H1 (cell line): Measurements from ENCODE around the gene HBA2. TPM values are rescaled to one million over a fixed set of nuclear protein-coding genes. Genes with fewer than 3 reads are reported as not detected.

Experiments used
- polyA plus RNA-seq, 7 experiments: library from polyadenylated mRNA; depleted of rRNA in 3 of 7; stranded (reverse) in 5 of 7; unstranded in 2 of 7; fragments of >200 nt in 5 of 7; fragments of 200-250 nt in 2 of 7; gene quantifications; 1 replicate in 5 of 7; 2 replicates in 1 of 7; 4 replicates in 1 of 7; pipeline versions ENCODE4 v1.2.1 to v1.2.3, GENCODE V29; 2011 to 2013; ENCODE audit warnings: missing spikeins in 2 of 7, mixed read lengths in 2 of 7
- small RNA-seq: library from polyadenylated mRNA; stranded (forward); fragments of <200 nt; extraction: miRNeasy Mini kit (QIAGEN cat#:217004); gene quantifications from one replicate; pipeline ENCODE3, GENCODE V24; 2013; ENCODE audit not compliant: insufficient read depth
- total RNA-seq: library from RNA; stranded (reverse); fragmentation: NEBNext Ultra II Directional; extraction: Animal tissue kit (Norgen Biotek cat#: 25700); gene quantifications from 2 replicates; pipeline ENCODE4 v1.2.1, GENCODE V29; 2021

HBA2 gene
- total and polyA plus RNA-seq, 2 of the 8 experiments (the other 6 are each of a cell fraction or from before 2014, with no cell fraction given), result 6.1 TPM; not detected in 1

Small RNA genes within 50 kb of the gene (small RNA-seq; reads per million reads assigned to genes)
- not detected for gene RF00019

Other genes with a start within 250 kb of the HBA2 start
- 45.4 and 49.6 TPM in 2 replicates for gene POLR3K, start 119.3 kb upstream of the HBA2 start, total RNA-seq
- 76.5 and 80.5 TPM in 2 replicates for gene POLR3K, start 119.3 kb upstream of the HBA2 start, polyA plus RNA-seq (2011; rRNA removed)
- 49.6 and 58.4 TPM in 2 replicates for gene SNRNP25, start 119.0 kb upstream of the HBA2 start, total RNA-seq
- gene SNRNP25, start 119.0 kb upstream of the HBA2 start, polyA plus RNA-seq (2011; rRNA removed), result 45.2 and 53.0 TPM in 2 replicates
- gene RHBDF1, start 100.2 kb upstream of the HBA2 start, total RNA-seq, result 32.5 and 37.4 TPM in 2 replicates
- gene RHBDF1, start 100.2 kb upstream of the HBA2 start, polyA plus RNA-seq (2011; rRNA removed), result 51.6 and 76.9 TPM in 2 replicates
- 35.8 and 37.6 TPM in 2 replicates for gene MPG, start 94.7 kb upstream of the HBA2 start, total RNA-seq
- gene MPG, start 94.7 kb upstream of the HBA2 start, polyA plus RNA-seq (2011; rRNA removed), result 83.7 and 107 TPM in 2 replicates
- 34.2 and 37.8 TPM in 2 replicates for gene NPRL3, start 34.2 kb upstream of the HBA2 start, total RNA-seq
- 22.9 and 37.8 TPM in 2 replicates for gene NPRL3, start 34.2 kb upstream of the HBA2 start, polyA plus RNA-seq (2011; rRNA removed)
- gene HBZ, start 20.2 kb upstream of the HBA2 start, total RNA-seq, result not detected in 2 replicates
- 0.12 TPM in 1 of 2 replicates, not detected in the other for gene HBZ, start 20.2 kb upstream of the HBA2 start, polyA plus RNA-seq (2011; rRNA removed)
- not detected in 2 replicates for gene HBM, start 6.9 kb upstream of the HBA2 start, total RNA-seq
- 0.78 and 0.88 TPM in 2 replicates for gene HBM, start 6.9 kb upstream of the HBA2 start, polyA plus RNA-seq (2011; rRNA removed)
- 1.1 and 2.3 TPM in 2 replicates for gene HBA1, start 3.8 kb downstream of the HBA2 start, total RNA-seq
- 2.3 and 8.6 TPM in 2 replicates for gene HBA1, start 3.8 kb downstream of the HBA2 start, polyA plus RNA-seq (2011; rRNA removed)
- 1.4 and 2.9 TPM in 2 replicates for gene HBQ1, start 7.6 kb downstream of the HBA2 start, total RNA-seq
- gene HBQ1, start 7.6 kb downstream of the HBA2 start, polyA plus RNA-seq (2011; rRNA removed), result 17.1 and 24.6 TPM in 2 replicates
- 121 and 129 TPM in 2 replicates for gene LUC7L, start 56.6 kb downstream of the HBA2 start, total RNA-seq
- gene LUC7L, start 56.6 kb downstream of the HBA2 start, polyA plus RNA-seq (2011; rRNA removed), result 49.7 and 75.8 TPM in 2 replicates
- 104 and 108 TPM in 2 replicates for gene FAM234A, start 61.9 kb downstream of the HBA2 start, total RNA-seq
- gene FAM234A, start 61.9 kb downstream of the HBA2 start, polyA plus RNA-seq (2011; rRNA removed), result 80.6 and 131 TPM in 2 replicates
- 0.84 and 1.1 TPM in 2 replicates for gene RGS11, start 103.1 kb downstream of the HBA2 start, total RNA-seq
- 1.2 and 2.0 TPM in 2 replicates for gene RGS11, start 103.1 kb downstream of the HBA2 start, polyA plus RNA-seq (2011; rRNA removed)
- gene ARHGDIG, start 107.7 kb downstream of the HBA2 start, total RNA-seq, result 1.2 and 2.8 TPM in 2 replicates
- 2.9 and 4.5 TPM in 2 replicates for gene ARHGDIG, start 107.7 kb downstream of the HBA2 start, polyA plus RNA-seq (2011; rRNA removed)
- gene PDIA2, start 110.3 kb downstream of the HBA2 start, total RNA-seq, result 0.34 and 1.3 TPM in 2 replicates
- 0.50 and 1.1 TPM in 2 replicates for gene PDIA2, start 110.3 kb downstream of the HBA2 start, polyA plus RNA-seq (2011; rRNA removed)
- gene AXIN1, start 179.8 kb downstream of the HBA2 start, total RNA-seq, result 41.9 and 43.2 TPM in 2 replicates
- 12.5 and 26.7 TPM in 2 replicates for gene AXIN1, start 179.8 kb downstream of the HBA2 start, polyA plus RNA-seq (2011; rRNA removed)
- 88.9 and 95.7 TPM in 2 replicates for gene MRPL28, start 197.7 kb downstream of the HBA2 start, total RNA-seq
- 188 and 257 TPM in 2 replicates for gene MRPL28, start 197.7 kb downstream of the HBA2 start, polyA plus RNA-seq (2011; rRNA removed)
- gene PGAP6, start 209.1 kb downstream of the HBA2 start, total RNA-seq, result 86.8 and 92.9 TPM in 2 replicates
- gene PGAP6, start 209.1 kb downstream of the HBA2 start, polyA plus RNA-seq (2011; rRNA removed), result 364 and 441 TPM in 2 replicates
- gene NME4, start 224.3 kb downstream of the HBA2 start, total RNA-seq, result 408 and 418 TPM in 2 replicates
- 863 and 1,107 TPM in 2 replicates for gene NME4, start 224.3 kb downstream of the HBA2 start, polyA plus RNA-seq (2011; rRNA removed)
- gene DECR2, start 229.0 kb downstream of the HBA2 start, total RNA-seq, result 28.2 and 30.6 TPM in 2 replicates
- 39.9 and 58.5 TPM in 2 replicates for gene DECR2, start 229.0 kb downstream of the HBA2 start, polyA plus RNA-seq (2011; rRNA removed)